ENCODE measurements around the gene TMEM123.
A peak's percentile ranks its signal among the peaks of the same experiment; 100 is the strongest.

Gene TMEM123

GRCh38 chr11:102395720-102396393 is 56.7 kb downstream of the TMEM123 start:
- DNase-seq (ENCODE audit: low spot score) (no peak), ATAC-seq (ENCODE audit: low read depth) (no peak)
- Histone ChIP-seq H3K27me3 (ENCODE audit: insufficient read depth, poor library complexity, severe bottlenecking) (no peaks in the 10 kb centered on the region), H3K27ac (ENCODE audit: poor library complexity, severe bottlenecking) (no peak overlapping the region), H3K36me3 (ENCODE audit: low read depth) (peaks cover 66% of the 10 kb centered on the region), H3K4me3 (ENCODE audit: severe bottlenecking) (no peak overlapping the region), H3K9me3 (ENCODE audit: severe bottlenecking) (no peaks in the 10 kb centered on the region), H3K4me1 (ENCODE audit: insufficient read depth, poor library complexity, severe bottlenecking) (no peaks in the 10 kb centered on the region)
- no peak for TF ChIP-seq CTCF (IDR thresholded peaks at IDR 0.05; ENCODE audit: poor library complexity, severe bottlenecking)

- H3K27ac ChIP-seq (ENCODE audit: poor library complexity, severe bottlenecking): no peak overlapping the region
- no peak for TF ChIP-seq CTCF (IDR thresholded peaks at IDR 0.05; ENCODE audit: poor library complexity, severe bottlenecking)
- H3K9me3 ChIP-seq (ENCODE audit: severe bottlenecking): no peaks in the 10 kb centered on the region
- peaks cover 55% of the 10 kb centered on the region for H3K36me3 ChIP-seq (ENCODE audit: low read depth)
- no peak overlapping the region for H3K4me3 ChIP-seq (ENCODE audit: severe bottlenecking)
- ATAC-seq (ENCODE audit: low read depth) (peak; percentile 11; the same call in 1 of the 3 replicates), DNase-seq (ENCODE audit: low spot score) (no peak)
- H3K4me1 ChIP-seq (ENCODE audit: insufficient read depth, poor library complexity, severe bottlenecking): no peaks in the 10 kb centered on the region
- no peaks in the 10 kb centered on the region for H3K27me3 ChIP-seq (ENCODE audit: insufficient read depth, poor library complexity, severe bottlenecking)
Measured at GRCh38 chr11:102393272-102393730, 59.3 kb downstream of the TMEM123 start.

GRCh38 chr11:102391549-102392237 is 60.9 kb downstream of the TMEM123 start:
- no peaks in the 10 kb centered on the region for H3K9me3 ChIP-seq (ENCODE audit: severe bottlenecking)
- peaks cover 55% of the 10 kb centered on the region for H3K36me3 ChIP-seq (ENCODE audit: low read depth)
- no peak overlapping the region for H3K4me3 ChIP-seq (ENCODE audit: severe bottlenecking)
- H3K4me1 ChIP-seq (ENCODE audit: insufficient read depth, poor library complexity, severe bottlenecking): no peaks in the 10 kb centered on the region
- TF ChIP-seq CTCF (IDR thresholded peaks at IDR 0.05; ENCODE audit: poor library complexity, severe bottlenecking): no peak
- no peaks in the 10 kb centered on the region for H3K27me3 ChIP-seq (ENCODE audit: insufficient read depth, poor library complexity, severe bottlenecking)
- DNase-seq (ENCODE audit: low spot score) (no peak), ATAC-seq (ENCODE audit: low read depth) (no peak)
- no peak overlapping the region for H3K27ac ChIP-seq (ENCODE audit: poor library complexity, severe bottlenecking)

- H3K27me3 ChIP-seq (ENCODE audit: insufficient read depth, poor library complexity, severe bottlenecking): no peaks in the 10 kb centered on the region
- peaks cover 55% of the 10 kb centered on the region for H3K36me3 ChIP-seq (ENCODE audit: low read depth)
- no peaks in the 10 kb centered on the region for H3K9me3 ChIP-seq (ENCODE audit: severe bottlenecking)
- DNase-seq (ENCODE audit: low spot score): no peak
- peak; percentile 84 for ATAC-seq (ENCODE audit: low read depth)
- no peak overlapping the region for H3K4me3 ChIP-seq (ENCODE audit: severe bottlenecking)
- TF ChIP-seq CTCF (IDR thresholded peaks at IDR 0.05; ENCODE audit: poor library complexity, severe bottlenecking): peak; percentile 88
- H3K4me1 ChIP-seq (ENCODE audit: insufficient read depth, poor library complexity, severe bottlenecking): no peaks in the 10 kb centered on the region
- no peak overlapping the region for H3K27ac ChIP-seq (ENCODE audit: poor library complexity, severe bottlenecking)
Measured at GRCh38 chr11:102390667-102391465, 61.7 kb downstream of the TMEM123 start.

Data from RWPE2 (cell line).